Right hindlimb (tissue), 1 donor: Measurements from ENCODE around the gene SLC7A8.
"Not testable (repeated sequence)": the region's sequence is repeated elsewhere in the genome, so short reads cannot be mapped to it uniquely, and the experiment has no call there.

Experiments
- DNase-seq: peaks from one replicate; pipeline ENCODE4 v3.0.0-alpha.2; 2018

SLC7A8 gene

DNA sequence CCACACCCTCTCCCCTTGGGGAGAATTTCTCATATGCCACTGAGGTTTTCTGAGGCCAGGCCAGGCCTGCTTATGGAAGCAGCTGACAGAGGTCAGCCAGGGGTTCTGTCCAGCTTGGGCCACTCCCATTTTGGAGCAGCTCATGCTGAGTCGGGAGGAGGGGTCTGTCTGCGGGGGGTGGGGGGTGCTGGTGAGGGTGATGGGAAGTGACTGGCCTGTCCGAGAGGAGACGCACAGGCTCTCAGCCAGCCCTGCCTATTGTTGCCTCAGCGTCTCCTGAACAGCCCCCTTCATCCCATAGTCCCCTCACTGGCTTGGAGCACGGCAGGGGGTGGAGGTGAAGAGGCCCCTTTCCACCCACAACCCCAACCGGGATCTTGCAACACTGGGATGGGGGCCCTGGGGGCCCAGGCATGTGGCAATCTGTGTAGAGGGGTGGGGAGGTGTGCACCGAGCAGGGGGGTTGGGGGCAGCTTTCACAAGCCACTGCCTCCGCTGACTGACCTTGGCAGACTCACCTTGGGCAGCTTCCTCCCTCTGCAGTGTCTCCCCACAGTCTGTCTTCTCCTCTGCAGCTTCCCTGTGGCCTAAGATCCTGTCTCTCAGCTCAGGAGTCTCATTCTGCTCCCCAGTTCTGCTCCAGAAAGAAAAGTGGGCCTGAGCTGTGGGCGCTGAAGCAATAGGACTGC lies 69.9 kb downstream of the SLC7A8 start:
- DNase-seq, result peak; percentile 48

DNA sequence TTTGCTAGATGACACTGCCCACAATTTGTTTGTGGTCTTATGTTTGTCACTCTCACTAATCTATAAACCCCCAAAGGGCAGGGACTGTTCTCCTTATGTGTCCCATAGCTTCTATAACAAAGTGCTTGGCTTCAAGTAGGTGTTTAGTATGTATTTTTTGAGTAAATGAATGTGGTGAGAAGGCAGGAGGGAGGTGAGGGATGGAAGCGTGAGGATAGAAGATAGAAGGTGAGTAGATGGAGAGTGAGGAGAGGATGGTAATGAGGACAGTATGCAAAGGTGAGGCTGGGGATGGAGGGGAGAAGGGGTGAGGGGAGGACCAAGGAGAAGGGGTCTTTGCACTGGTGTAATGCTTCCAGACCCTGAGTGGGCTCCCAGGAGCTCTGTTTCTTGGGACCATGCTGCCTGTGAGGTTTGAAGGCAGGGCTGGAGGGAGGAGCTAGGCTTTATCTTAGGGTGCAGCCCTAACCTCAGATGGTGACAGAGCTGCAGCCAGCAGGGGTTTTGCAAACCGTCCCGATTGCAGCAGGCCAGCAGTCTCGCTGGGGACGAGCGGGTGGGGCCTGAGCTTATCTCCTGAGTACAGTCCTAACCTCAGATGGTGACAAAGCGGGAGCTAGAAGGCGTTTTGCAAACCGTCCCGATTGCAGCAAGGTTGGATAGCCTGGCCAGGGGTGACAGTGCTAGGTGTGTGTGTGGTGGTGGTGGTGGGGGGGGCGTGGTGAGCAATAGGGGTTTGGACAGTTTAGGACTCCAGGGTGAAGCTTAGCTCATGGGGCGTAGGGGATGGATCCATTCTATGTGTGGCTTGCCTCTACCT lies 70.9 kb downstream of the SLC7A8 start:
- DNase-seq, result no peak

DNA sequence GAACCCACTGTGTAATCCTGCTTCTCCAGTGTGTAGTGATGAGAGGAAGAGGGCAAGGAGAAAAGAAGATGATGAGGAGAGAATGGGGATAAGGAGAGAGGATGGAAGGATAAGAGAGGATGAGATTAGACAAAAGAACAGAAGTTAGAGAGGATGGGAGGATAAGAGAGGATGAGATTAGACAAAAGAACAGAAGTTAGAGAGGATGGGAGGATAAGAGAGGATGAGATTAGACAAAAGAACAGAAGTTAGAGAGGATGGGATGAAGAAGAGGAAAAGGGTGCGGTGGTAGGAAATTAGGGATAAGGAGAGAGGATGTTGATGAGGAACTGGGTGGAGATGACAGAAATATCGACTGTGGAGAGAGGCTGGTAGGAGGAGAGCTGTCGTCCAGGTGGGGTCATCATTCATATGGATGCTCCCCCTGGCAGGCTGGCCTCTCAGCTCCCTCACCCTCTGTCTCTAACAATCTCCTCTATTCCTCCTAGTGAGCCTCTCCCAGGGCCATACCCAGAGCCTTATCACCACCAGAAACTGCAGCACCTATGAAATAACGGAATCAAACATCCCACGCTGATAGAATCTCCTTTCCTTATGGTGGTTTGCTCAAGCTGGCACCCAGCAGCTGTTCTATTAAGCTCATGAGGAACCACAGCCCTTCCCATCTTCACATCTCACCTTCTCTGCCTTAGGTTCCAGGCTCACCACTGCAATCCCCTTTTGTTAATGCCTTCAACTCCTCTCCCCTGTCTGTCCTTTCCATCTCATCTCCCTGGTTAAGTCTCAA lies 72.7 kb downstream of the SLC7A8 start:
- DNase-seq, result no peak

DNA sequence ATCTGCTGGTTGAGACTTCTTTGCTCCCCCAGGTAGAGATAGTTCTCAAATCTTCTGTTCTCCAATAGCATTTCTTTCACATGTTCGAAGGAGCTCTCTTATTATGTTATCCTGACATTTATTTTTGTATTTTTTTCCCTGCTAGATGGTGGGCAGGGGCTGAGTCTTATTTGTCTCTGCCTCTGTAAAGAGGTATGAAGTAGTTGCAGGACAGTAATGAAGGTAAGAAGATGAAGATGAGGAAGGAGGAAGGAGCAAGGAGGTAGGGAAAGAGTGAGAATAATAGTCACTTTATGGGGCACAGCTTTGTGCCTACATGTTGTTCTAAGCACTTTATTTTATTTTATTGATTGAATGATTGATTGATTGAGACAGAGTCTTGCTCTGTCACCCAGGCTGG lies 73.7 kb downstream of the SLC7A8 start:
- no peak for DNase-seq

DNA sequence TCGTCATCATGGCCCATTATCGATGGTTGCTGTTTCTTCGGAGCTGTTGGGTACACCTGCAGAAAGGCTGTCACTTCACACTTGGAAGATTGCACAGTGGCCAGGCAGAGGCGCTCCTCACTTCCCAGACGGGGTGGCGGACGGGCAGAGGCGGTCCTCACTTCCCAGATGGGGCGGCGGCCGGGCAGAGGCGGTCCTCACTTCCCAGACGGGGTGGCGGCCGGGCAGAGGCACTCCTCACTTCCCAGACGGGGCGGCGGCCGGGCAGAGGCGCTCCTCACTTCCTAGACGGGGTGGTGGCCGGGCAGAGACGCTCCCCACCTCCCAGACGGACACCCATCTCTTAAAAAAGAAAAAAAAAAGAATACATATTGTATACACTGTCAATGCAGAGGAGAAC lies 75.3 kb downstream of the SLC7A8 start:
- DNase-seq, result not testable (repeated sequence)

DNA sequence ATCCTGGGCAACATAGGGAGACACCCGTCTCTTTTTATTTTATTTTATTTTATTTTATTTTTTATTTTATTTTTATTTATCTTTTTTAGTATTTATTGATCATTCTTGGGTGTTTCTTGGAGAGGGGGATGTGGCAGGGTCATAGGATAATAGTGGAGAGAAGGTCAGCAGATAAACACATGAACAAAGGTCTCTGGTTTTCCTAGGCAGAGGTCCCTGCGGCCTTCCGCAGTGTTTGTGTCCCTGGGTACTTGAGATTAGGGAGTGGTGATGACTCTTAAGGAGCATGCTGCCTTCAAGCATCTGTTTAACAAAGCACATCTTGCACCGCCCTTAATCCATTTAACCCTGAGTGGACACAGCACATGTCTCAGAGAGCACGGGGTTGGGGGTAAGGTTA lies 75.8 kb downstream of the SLC7A8 start:
- not testable (repeated sequence) for DNase-seq

DNA sequence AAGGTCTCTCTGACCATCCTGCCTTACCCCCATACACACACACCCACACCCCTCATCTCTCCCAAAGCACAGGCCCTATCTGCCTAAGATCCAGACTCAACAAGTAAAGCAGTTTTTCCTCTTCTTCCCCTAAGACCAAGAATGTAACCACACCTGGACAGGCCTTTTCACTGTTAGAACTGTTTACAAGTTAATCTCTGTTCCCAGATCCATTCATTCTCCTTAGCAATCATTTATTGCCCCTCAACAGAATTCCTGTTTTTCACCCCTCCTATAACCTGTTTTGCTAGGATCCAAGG lies 76.8 kb downstream of the SLC7A8 start:
- no peak for DNase-seq

DNA sequence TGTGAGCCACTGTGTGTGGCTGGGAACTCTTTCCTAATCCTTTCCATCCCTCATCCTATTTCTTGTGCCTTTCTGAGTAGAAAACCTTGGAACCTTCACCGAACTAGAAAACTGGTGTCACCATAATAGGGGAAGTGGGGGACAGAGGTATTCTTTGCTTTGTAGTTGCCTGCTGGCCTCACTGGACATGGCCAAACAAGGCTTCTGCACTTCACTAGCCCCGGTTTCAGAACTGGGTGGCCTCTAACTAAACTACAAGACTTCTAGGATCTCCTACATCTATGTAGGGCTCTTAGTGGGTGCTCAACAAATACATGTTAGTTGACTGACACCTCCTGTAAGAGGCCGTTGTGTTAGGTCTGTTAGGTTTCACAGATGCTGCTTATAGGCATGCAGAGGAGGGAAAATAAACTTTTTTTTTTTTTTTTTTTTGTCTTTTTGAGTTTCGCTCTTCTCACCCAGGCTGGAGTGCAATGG lies 78.1 kb downstream of the SLC7A8 start:
- no peak for DNase-seq

DNA sequence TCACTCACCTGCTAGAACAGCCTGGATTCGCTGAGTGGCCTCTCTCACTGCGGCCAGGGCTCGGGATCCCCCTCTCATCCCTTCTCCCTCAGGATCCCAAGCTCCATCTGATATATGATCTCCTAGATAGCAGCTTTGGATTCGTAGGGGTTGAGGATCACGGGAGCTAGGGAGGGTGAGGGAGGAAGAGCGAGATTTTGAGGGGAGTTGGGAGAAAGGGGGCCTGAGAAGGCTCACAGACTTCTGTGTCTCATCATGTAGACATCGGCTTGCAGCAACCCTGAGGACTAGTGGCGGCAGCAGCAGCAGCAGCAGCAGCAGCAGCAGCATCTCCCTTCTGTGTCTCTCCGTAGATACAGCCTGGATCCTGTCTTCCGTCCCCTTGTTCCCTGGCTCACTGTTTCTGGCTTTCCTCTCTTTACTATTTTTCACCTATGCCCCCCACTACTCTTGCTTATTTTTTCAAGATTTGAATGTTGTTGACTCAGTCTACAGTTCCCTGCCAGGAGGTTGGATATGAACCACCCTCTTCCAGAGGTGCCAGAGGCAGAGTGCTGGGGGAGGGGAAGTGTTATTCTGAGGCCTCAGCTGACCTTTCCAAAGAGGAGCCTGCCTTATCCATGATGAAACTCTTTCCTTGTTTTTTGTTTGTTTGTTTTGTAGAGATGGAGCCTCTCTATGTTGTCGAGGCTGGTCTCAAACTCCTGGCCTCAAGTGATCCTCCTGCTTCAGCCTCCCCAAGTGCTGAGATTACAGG lies 78.7 kb downstream of the SLC7A8 start, which contains the start of gene CIROP:
Gene CIROP (minus strand): TSS at position 399 of the 757 bp plus-strand sequence. CDS start 69 bp downstream, at position 330.
- DNase-seq, result no peak

DNA sequence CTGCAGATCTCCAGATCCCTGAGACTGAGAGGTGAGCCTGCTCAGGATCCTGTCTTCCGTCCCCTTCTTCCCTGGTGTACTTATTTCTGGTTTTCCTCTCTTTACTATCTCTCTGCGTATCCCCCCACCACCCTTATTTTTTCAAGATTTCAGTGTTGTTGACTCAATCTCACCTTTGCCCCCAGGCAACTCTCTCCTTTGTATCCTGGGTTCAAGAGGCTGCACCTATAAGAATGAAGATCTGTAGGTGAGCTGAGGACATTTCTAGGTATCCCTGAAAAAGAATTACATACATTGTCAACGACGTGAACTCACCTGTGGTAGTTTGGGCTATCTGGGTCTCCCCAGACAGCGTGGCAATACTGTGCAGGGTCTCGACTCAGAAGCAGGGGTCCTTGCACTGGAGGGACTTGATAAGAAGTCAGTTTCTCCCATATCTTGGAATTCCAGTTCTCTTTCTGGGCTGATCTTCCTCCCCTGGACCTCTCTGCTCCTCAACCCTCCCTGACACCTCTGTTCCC lies 79.3 kb downstream of the SLC7A8 start:
- DNase-seq, result no peak

DNA sequence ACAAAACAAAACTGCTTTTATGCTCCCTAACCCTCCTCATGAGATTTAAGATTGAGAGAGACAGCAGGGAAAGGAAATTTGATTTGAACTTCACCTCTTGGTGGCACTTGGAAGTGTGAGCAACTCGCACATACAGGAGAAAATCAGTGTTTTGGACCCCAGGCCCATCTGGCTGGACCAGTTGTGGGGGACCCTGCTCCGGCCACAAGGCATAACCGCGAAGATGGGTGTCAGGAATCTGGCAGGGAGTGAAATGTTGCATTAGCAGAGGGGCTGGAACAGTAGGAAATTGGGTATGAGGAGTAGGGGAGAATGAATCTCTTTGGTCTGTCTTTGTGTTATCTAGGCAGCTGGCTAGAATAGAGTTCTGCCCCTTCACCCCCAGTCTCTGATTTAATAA lies 79.9 kb downstream of the SLC7A8 start:
- no peak for DNase-seq

DNA sequence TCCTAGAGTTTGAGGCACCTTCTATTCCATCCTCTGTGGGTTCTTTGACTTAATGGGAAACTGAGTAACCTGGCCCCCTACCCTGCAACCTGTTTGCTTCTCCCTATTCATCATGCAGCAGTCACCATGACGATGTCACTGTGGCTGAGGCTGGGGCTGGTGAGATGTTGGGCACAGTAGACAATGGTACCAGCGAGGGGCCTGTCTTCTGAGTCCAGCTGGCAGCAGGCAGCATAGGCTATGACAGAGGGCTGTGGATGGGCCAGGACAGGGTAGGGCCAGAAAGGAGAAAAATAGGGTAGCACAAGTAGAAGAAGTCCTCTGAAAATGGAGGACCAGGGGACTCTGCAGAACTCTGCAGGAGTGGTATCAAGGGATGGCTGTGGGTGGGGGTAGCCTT lies 80.7 kb downstream of the SLC7A8 start:
- no peak for DNase-seq

DNA sequence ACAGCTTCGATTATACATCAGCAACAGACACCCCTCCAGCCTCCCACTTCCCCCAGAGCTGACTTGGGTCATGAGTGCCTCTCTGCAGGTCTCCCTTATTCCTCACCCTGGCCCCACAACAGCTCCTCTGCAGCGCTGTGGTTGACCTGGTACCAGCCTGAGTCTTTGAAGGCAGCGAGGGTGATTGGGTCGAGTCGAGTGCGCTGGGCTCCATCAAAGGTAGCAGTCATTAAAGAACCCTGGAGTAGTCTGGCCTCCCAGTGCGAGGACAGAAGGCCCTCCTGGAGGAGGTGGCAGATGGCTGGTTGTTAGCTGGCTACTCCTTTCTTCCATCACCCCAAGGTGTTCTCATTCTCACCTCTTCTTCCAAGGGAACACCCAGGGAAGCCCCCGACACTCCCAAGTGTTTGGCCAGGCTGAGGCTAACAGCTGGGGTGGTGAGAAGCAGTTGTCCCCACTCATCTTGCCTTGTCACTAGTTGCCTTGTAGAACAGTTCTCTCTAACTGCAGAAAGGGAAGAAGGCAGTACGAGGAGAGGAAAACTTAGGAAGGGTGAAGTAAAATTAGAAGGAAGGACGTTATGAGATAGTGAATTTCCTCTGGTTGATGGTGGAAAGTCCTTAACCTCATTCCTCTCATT lies 81.4 kb downstream of the SLC7A8 start:
- DNase-seq, result no peak

DNA sequence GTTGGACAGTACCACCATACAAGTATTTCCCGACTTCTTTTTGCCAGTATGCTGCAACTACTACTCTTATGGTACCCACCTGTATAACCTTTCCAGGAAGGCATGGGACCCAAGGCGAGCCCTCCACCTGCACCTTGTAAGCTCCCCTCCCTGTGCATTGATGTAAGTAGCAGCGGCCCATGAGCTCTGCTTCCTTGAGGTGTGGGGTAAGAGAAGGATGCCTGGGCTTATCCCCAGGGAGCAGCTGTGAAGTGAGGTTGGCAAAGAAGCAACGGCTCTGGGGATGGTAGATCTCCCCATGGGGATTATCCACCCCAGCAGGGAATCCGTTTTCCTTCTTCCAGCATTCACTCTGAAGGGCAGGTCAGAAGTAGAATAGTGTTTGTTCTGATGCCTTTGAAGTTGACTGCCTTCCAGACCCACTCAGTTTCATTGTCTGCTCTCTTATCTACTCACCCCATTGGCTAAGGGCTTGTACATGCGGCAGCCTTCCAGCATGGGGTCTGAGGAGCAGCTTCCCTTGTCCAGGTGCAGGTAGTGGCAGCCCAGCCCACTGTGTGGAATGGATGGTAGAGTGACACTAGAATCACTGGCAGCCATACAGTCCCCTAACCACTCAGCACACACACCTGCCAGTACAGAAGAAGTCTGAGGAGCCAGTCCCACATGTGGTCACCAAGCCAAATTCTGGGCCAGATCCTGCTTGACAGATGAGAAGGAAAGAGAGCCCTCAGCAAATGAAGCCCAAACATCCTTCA lies 82.1 kb downstream of the SLC7A8 start:
- no peak for DNase-seq

DNA sequence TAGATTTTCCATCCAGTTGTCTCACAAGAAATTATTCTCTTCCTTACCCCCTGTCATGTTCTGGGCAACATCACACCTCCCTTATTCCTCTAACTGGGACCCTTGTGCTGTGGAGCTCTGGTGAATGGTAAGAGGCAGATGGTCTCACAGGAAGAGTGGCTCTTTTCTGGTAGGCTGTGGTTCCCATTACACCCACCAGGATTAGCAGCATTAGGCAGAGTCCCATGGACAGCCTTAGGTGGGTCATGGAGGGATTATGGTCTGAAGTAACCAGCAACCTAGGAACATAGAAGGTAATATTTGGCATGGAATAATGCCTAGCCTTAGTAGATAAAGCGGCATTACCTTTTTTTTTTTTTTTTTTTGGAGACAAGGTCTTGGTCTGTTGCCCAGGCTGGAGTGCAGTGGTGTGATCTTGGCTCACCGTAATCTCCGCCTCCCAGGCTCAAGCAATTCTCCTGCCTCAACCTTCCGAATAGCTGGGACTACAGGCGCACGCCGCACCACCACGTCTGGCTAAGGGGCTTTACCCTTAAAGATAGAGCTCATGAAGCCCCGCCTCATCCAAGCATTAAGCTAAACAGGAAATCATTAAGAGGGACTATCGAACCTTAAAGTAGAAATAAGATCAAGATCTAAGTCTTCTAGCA lies 84.1 kb downstream of the SLC7A8 start:
- no peak for DNase-seq

DNA sequence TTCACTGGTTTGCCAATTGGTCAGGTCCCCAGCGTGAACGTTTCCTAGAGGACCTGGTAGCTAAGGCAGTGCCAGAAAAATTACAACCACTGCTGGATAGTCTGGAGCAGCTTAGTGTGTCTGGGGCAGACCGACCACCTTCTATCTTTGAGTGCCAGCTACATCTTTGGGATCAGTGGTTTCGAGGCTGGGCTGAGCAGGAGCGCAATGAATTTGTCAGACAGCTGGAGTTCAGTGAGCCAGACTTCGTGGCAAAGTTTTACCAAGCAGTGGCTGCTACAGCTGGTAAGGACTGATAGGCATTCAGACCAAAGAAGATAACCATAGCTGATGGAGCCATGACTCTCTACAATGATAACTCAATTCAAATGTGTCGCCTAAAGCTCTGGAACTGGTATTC lies 85.7 kb downstream of the SLC7A8 start:
- no peak for DNase-seq

DNA sequence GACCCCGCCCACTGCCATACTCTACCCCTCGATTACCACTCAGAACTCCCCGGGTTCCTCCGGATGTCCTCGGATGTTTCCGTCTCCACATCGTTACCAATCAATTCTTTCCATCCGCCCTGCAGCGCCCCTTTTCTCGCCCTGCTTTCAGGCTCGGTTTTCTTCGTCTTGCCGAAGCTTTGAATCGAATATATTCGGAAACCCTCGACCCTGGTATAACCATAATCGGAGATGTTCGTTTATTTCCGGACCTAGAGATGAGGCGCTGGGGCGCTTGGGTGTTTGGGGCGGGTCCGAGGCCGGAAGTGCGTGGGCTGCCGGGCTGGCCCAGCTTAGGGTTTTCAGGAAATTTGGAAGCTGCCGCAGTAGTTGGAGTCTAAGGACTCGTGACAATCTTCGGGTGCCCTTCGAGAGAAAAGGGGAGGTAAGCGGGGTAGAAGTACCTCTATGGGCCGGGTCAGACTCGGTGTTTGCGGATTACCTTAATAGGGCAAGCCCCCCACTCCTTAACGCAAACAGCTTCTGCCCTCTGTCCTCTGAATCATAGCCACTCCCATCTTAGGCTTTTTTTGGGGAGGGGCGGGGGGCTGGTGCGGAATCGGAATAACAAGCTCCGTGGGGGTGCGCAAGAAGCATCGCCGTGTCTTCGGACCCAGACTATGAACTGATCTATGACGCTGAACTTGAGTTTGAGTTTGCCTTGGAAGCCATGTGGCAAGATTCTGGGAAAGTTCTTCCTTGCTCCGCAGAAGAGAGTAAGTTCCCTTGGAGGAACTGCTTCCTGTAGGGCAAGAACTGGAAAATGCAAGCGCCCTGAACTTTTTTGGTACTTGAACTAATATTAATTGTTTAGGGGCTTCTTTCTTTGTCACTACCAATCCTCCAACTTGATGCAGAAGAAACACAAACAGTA lies 88.0 kb downstream of the SLC7A8 start, which contains the start of gene C14orf119:
Gene C14orf119 (plus strand): TSS at position 310 of the 913 bp plus-strand sequence. CDS start 2,154 bp downstream, outside the sequence.
- DNase-seq, result peak; percentile 100

DNA sequence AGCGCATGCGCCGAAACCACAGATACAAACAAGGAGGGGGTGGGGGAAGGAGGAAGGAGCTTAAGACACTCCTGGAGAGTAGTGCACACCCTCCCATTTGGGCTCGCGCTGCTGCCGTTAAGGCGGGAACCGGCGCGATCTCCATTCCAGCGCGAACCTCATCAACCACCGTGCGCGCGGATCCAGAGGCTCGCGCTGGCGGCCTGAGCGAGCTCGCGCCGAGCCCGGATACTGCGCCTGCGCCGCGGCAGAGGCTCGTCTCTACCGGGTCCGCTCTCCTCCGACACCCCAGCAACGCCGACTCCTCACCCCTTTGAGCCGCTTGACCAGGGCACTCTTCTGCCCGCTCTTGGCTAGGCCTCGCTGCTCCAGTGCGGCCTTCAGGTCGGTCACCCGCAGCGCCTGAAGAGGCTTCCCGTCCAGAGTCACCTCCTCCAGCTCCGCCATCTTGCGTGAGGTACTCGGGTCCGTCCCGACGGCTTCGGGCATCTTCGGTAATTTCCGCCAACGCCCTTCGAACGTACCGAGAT lies 88.7 kb downstream of the SLC7A8 start, which contains the start of gene ACIN1:
Gene ACIN1 (minus strand): TSS at position 471 of the 530 bp plus-strand sequence. CDS start 24 bp downstream, at position 447.
- DNase-seq, result peak; percentile 88
